ENCODE measurements around the gene ASCC3.
"Not testable (repeated sequence)": the region's sequence is repeated elsewhere in the genome, so short reads cannot be mapped to it uniquely, and the experiment has no call there.

The ASCC3 gene

DNA sequence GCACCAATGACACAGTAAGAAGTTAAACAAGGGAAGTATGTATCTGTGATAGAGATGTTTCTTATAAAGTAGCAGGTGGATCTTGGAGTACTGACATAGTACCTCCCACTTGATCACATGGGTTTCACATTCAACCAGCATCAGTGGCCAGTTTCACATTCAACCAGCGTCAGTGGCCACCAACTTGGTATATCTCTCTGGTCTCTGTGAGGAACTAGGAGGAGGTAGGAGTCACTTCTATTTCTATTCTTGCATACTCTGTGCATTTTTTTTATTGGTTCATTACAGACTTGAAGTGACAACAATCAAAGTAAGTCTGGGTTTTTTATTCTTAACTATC is 216.1 kb downstream of the ASCC3 start:
- DNase-seq (ENCODE audit: low read depth in 2 of 2) = no peak

GRCh38 chr6:100664274-100665040 is 216.7 kb downstream of the ASCC3 start:
- no peak for DNase-seq (ENCODE audit: low read depth in 2 of 2)

DNA sequence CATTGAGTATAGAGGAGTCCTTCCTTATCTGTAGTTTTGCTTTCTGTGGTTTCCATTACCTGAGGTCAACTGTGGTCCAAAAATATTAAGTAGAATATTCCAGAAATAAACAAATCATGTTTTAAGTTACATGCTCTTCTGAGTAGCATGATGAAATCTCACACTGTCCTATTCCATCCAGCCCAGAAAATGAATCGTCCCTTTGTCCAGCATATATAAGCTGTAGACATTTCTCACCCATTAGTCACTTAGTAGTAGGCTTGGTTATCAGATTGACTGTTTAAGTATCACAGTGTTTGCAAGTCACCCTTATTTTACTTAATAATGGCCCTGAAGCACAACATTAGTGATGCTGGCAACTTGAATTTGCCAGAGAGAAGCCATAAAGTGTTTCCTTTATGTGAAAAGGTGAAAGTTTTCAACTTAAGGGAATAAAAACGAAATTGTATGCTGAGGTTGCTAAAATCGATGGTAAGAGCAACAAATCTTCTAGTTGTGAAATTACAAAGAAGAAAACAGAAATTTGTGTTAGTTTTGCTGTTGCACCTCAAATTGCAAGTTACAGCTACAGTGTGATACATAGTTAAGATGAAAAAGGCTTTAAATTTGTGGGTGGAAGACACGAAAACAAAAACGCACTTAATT is 217.8 kb downstream of the ASCC3 start:
- DNase-seq (ENCODE audit: low read depth in 2 of 2) = no peak

DNA sequence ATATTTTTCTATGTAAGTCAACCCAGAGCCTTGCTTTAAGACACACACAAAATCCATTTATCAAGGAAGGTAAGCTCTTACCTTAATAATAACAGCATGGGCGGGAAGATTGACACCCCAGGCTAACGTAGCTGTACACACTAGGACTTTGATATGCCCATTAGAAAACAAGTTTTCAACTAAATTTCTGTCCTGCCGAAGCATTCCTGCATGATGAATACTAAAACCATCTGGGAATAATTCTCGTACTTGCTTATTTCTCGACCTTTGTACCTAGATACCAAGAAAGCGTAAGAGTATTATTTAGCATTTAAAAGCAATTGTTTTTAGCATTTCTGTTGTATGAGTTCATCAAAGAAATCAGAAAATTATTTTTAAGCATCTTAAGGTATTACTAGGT is 218.9 kb downstream of the ASCC3 start:
- DNase-seq (ENCODE audit: low read depth in 2 of 2) = no peak

DNA sequence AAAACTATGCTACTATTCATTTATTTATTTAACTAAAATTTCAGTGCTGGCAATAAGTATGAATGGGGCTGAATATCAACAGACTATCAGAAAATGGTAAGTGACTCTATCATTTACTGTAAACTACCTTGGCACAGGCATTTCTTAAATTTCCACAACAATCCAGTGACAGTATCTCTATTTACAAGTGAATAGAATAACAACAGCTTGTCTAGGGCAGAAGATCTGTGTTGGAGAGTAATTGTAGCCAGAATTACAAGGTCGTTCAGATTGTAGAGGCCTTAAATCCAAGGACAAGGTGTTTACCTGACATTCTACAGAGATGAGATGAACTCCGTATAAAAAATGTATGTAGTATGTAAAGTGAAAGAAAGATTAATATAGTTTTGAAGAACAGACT is 222.6 kb downstream of the ASCC3 start:
- DNase-seq (ENCODE audit: low read depth in 2 of 2) = no peak

- DNase-seq (ENCODE audit: low read depth in 2 of 2) = no peak
Measured at GRCh38 chr6:100657678-100658330, 223.3 kb downstream of the ASCC3 start.

DNA sequence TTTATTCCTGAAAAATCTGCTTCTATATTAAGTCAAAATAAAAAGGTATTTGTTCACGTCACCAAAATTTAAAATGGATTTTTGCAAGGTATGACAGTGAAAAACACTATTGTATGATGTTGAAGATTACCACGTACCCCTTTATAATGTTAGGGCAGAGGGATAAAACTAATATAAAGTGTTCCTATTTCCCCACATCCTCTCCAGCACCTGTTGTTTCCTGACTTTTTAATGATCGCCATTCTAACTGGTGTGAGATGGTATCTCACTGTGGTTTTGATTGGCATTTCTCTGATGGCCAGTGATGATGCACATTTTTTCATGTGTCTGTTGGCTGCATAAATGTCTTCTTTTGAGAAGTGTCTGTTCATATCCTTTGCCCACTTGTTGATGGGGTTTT is 240.0 kb downstream of the ASCC3 start:
- not testable (repeated sequence) for DNase-seq (ENCODE audit: low read depth in 2 of 2)

- DNase-seq (ENCODE audit: low read depth in 2 of 2) = no peak
Measured at GRCh38 chr6:100633096-100633777, 247.9 kb downstream of the ASCC3 start.

GRCh38 chr6:100630536-100630935 is 250.6 kb downstream of the ASCC3 start:
- DNase-seq (ENCODE audit: low read depth in 2 of 2) = no peak

GRCh38 chr6:100627911-100628758 is 253.0 kb downstream of the ASCC3 start:
- no peak for DNase-seq (ENCODE audit: low read depth in 2 of 2)

GRCh38 chr6:100626721-100627120 is 254.4 kb downstream of the ASCC3 start:
- no peak for DNase-seq (ENCODE audit: low read depth in 2 of 2)

GRCh38 chr6:100622907-100623692 is 258.0 kb downstream of the ASCC3 start:
- DNase-seq (ENCODE audit: low read depth in 2 of 2) = no peak

GRCh38 chr6:100620085-100620840 is 260.9 kb downstream of the ASCC3 start:
- no peak for DNase-seq (ENCODE audit: low read depth in 2 of 2)

DNA sequence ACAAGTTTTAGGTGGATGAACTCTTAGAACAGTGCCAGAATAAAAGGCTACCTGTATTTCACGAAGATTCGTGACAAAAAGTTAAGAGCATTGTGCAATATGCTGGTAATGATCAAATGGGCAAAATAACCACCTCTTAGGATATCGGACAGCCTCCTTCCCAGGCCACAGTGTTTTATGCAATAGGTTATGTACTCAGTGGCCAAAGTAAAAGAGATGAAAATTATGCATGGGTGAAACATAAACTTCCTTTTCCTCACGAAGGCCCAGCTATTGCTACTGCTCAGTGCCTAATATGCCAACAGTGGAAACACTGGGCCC is 262.8 kb downstream of the ASCC3 start:
- no peak for DNase-seq (ENCODE audit: low read depth in 2 of 2)

GRCh38 chr6:100617633-100618350 is 263.3 kb downstream of the ASCC3 start:
- DNase-seq (ENCODE audit: low read depth in 2 of 2) = no peak

DNA sequence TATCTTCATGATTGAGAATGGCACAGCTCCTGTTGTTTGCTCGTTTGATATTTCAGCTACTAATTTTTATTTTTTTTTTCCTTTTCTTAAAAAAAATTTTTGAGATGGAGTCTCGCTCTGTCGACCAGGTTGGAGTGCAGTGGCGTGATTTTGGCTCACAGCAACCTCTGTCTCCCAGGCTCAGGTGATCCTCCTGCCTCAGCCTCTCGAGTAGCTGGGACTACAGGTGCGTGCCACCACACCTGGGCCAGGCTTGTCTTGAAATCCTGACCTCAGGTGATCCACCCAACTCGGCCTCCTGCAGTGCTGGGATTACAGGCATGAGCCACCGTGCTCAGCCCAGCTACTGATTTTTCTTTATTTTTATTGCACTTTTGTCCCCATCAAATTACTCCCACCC is 266.2 kb downstream of the ASCC3 start:
- DNase-seq (ENCODE audit: low read depth in 2 of 2) = no peak

GRCh38 chr6:100614386-100614785 is 266.7 kb downstream of the ASCC3 start:
- no peak for DNase-seq (ENCODE audit: low read depth in 2 of 2)

GRCh38 chr6:100613656-100614055 is 267.5 kb downstream of the ASCC3 start:
- DNase-seq (ENCODE audit: low read depth in 2 of 2) = no peak

DNA sequence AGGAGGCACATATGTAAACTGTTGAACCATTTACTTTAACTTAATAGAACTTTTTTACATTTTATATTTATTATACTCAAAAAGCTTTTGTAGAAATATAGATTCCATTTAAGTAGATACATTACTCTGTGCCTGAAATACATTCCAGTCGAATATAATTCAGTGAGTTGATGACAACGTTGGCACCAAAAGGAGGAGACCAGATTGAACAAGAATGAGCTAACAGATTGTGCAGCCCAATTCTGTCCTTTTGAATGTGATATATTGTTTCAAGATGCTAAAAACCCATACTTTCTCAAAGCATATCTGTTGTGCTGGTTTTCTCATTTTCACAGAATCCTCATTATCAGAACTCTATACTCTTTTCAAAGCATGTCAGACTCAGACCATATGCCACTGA is 269.0 kb downstream of the ASCC3 start:
- no peak for DNase-seq (ENCODE audit: low read depth in 2 of 2)
